ENCODE data around the gene FRMD4A.

FRMD4A gene

GRCh38 chr10:14330388-14331061 lies at the start of gene FRMD4A:
Gene FRMD4A (minus strand): TSS chr10:14330924.
- DNase-seq: no peak

GRCh38 chr10:14379556-14380280 lies 49.0 kb upstream of the FRMD4A start:
- DNase-seq: no peak

GRCh38 chr10:14378387-14378960 lies 47.8 kb upstream of the FRMD4A start:
- no peak for DNase-seq

GRCh38 chr10:14377591-14378175 lies 47.0 kb upstream of the FRMD4A start:
- DNase-seq: no peak

GRCh38 chr10:14374745-14375445 lies 44.2 kb upstream of the FRMD4A start:
- DNase-seq: no peak

GRCh38 chr10:14372606-14373005 lies 41.9 kb upstream of the FRMD4A start:
- no peak for DNase-seq

GRCh38 chr10:14371581-14371980 lies 40.9 kb upstream of the FRMD4A start:
- no peak for DNase-seq

GRCh38 chr10:14370894-14371293 lies 40.2 kb upstream of the FRMD4A start:
- no peak for DNase-seq

- no peak for DNase-seq
Measured at GRCh38 chr10:14369906-14370305, 39.2 kb upstream of the FRMD4A start.

GRCh38 chr10:14366760-14367159 lies 36.0 kb upstream of the FRMD4A start:
- no peak for DNase-seq

GRCh38 chr10:14365266-14365665 lies 34.5 kb upstream of the FRMD4A start:
- DNase-seq: no peak

GRCh38 chr10:14362104-14362503 lies 31.4 kb upstream of the FRMD4A start:
- no peak for DNase-seq

- no peak for DNase-seq
Measured at GRCh38 chr10:14360961-14361360, 30.2 kb upstream of the FRMD4A start.

- DNase-seq: no peak
Measured at GRCh38 chr10:14360515-14360914, 29.8 kb upstream of the FRMD4A start.

GRCh38 chr10:14358886-14359573 lies 28.3 kb upstream of the FRMD4A start:
- no peak for DNase-seq

- no peak for DNase-seq
Measured at GRCh38 chr10:14356921-14357320, 26.2 kb upstream of the FRMD4A start.

GRCh38 chr10:14355750-14356149 lies 25.0 kb upstream of the FRMD4A start:
- DNase-seq: no peak

GRCh38 chr10:14353291-14353913 lies 22.7 kb upstream of the FRMD4A start:
- no peak for DNase-seq

GRCh38 chr10:14350006-14350405 lies 19.3 kb upstream of the FRMD4A start:
- DNase-seq: no peak

GRCh38 chr10:14349081-14349480 lies 18.4 kb upstream of the FRMD4A start:
- no peak for DNase-seq

GRCh38 chr10:14345262-14345661 lies 14.5 kb upstream of the FRMD4A start:
- DNase-seq: no peak

All from NCI-H1436 (cell line).